ENCODE data around the gene HHAT.

GRCh38 chr1:210570116-210570515, 241.4 kb downstream of the HHAT start:
- TF ChIP-seq, protein P1, sequence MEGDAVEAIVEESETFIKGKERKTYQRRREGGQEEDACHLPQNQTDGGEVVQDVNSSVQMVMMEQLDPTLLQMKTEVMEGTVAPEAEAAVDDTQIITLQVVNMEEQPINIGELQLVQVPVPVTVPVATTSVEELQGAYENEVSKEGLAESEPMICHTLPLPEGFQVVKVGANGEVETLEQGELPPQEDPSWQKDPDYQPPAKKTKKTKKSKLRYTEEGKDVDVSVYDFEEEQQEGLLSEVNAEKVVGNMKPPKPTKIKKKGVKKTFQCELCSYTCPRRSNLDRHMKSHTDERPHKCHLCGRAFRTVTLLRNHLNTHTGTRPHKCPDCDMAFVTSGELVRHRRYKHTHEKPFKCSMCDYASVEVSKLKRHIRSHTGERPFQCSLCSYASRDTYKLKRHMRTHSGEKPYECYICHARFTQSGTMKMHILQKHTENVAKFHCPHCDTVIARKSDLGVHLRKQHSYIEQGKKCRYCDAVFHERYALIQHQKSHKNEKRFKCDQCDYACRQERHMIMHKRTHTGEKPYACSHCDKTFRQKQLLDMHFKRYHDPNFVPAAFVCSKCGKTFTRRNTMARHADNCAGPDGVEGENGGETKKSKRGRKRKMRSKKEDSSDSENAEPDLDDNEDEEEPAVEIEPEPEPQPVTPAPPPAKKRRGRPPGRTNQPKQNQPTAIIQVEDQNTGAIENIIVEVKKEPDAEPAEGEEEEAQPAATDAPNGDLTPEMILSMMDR (conservative IDR thresholded peaks at IDR 0.05; ENCODE audit: low read length) = no peak
- no peak for TF ChIP-seq EZH2phosphoT487 (IDR thresholded peaks at IDR 0.05; ENCODE audit: borderline replicate concordance)

Data from Loucy (cell line).